GM13977 (cell line): Measurements from ENCODE around the gene PPP1R9A.

Experiments used
- DNase-seq: peaks from one replicate; pipeline ENCODE4 v3.0.0; 2012; ENCODE audit warnings: low spot score
- CTCF ChIP-seq: IDR thresholded peaks from 2 replicates; pipeline ENCODE4 v1.5.1; 2012; ENCODE audit warnings: mild to moderate bottlenecking, control low read depth; ENCODE audit not compliant: insufficient read depth; ENCODE audit errors: extremely low read depth, missing control alignments
- in situ Hi-C: fragments of 300-500 bp; cut with MboI; formaldehyde crosslinking; loops from one replicate; pipeline ENCODE4 v1.12.0; 2022; ENCODE audit warnings: low sequenced_read_pairs, low pct_unique_long_range_greater_than_20kb, mixed read lengths, inconsistent platforms; ENCODE audit not compliant: unreplicated experiment

The PPP1R9A gene

GRCh38 chr7:95327356-95327755 lies 420.0 kb downstream of the PPP1R9A start:
- TF ChIP-seq CTCF: no peak

GRCh38 chr7:95330204-95330960 lies 423.0 kb downstream of the PPP1R9A start:
- in situ Hi-C loops: no loop called here
- TF ChIP-seq CTCF: no peak
- DNase-seq: peak; percentile 50

More at GRCh38 chr7:95327356-95327755, 420.0 kb downstream of the PPP1R9A start:
- no peak for DNase-seq
- in situ Hi-C loops: no loop called here

DNA sequence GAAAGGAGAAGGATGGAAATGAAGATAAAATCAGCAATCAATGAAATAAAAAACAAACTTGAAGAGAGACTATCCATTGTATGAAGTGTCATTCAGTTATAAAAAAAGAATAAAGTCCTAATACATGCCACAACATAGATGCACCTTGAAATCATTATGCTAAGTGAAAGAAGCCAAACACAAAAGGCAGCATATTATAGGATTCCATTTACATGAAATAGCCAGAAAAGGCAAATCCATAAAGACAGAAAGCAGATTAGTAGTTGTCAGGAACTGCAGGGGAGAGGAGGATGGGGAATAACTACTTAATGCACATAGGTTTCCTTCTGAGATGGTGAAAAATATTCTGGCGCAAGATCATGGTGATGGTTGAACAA lies 423.6 kb downstream of the PPP1R9A start:
- TF ChIP-seq CTCF: no peak
- in situ Hi-C loops: no loop called here
- no peak for DNase-seq

DNA sequence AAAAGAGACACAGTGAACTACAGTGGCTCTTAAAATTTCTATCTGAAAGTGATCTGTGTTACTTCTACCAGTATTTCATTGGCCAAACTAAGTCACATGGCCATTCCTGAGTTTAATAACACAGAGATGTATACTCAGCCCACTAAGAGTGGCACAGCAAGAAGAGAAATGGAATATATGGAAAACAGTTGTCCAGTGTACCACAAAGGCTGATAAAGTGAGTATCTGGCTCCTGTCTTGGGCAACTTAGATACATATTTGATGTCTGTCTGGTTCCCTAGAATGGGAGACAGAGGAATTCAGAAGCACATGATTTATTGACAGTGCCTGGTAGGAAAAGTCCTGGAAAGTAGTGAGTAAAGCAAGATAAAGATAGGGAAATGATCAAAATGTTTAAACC lies 427.1 kb downstream of the PPP1R9A start:
- no peak for DNase-seq
- in situ Hi-C loops: no loop called here
- TF ChIP-seq CTCF: no peak

GRCh38 chr7:95335093-95335492 lies 427.7 kb downstream of the PPP1R9A start:
- no peak for DNase-seq
- TF ChIP-seq CTCF: no peak
- in situ Hi-C loops: no loop called here

- no peak for TF ChIP-seq CTCF
- in situ Hi-C loops: no loop called here
- no peak for DNase-seq
Measured at GRCh38 chr7:95338832-95339231, 431.4 kb downstream of the PPP1R9A start.
